ENCODE measurements around the gene CCKAR. TPM values are rescaled to one million over a fixed set of nuclear protein-coding genes. Genes with fewer than 3 reads are reported as not detected.

The CCKAR gene
- total and polyA plus RNA-seq, 2 of the 8 experiments (the other 6 are each of a cell fraction or from before 2014, with no cell fraction given): not detected

GRCh38 chr4:26464420-26465095 lies 25.7 kb downstream of the CCKAR start:
- H3K27me3 ChIP-seq (replicated peaks in 1 of 4; ENCODE audit: control insufficient read depth in 3 of 4, extremely low read depth in 1 of 4, insufficient read depth in 3 of 4, low read length in 3 of 4): no peaks in the 10 kb centered on the region
- H4K8ac ChIP-seq (ENCODE audit: extremely low read depth, insufficient read depth, low read length): no peak overlapping the region
- CTCF ChIA-PET (ENCODE audit: partially characterized antibody): interaction anchor here (0.5 to 3.6 kb wide), 3 partner anchors 12 to 257 kb away, joined by 3 to 18 read pairs (median 16); no protein-coding TSS in a partner anchor
- no peaks in the 10 kb centered on the region for H3K4me1 ChIP-seq (replicated peaks in 1 of 4; ENCODE audit: control insufficient read depth in 3 of 4, insufficient read depth in 4 of 4, low read length in 3 of 4)
- H3K14ac ChIP-seq (ENCODE audit: insufficient read length): no peak overlapping the region
- no peak overlapping the region for H3K56ac ChIP-seq (replicated peaks; ENCODE audit: insufficient read length, low read depth, low read length)
- no peaks in the 10 kb centered on the region for H3K79me1 ChIP-seq (ENCODE audit: low read depth, low read length)
- H3K79me2 ChIP-seq (ENCODE audit: control insufficient read depth in 1 of 2, insufficient read depth in 2 of 2, low read length in 2 of 2): no peaks in the 10 kb centered on the region
- H3K9ac ChIP-seq (replicated peaks in 1 of 4; ENCODE audit: extremely low read depth in 1 of 4, low read depth in 3 of 4, low read length in 3 of 4): no peak overlapping the region
- H2BK20ac ChIP-seq (ENCODE audit: low read length): no peak overlapping the region
- H4K5ac ChIP-seq (ENCODE audit: insufficient read length, low read depth, low read length): no peak overlapping the region
- H3K9me3 ChIP-seq (ENCODE audit: insufficient read depth in 2 of 2, low read depth in 1 of 2, low read length in 1 of 2): no peaks in the 10 kb centered on the region; a peak in 1 of 4 replicates
- H3K23me2 ChIP-seq (ENCODE audit: low read depth, low read length): no peaks in the 10 kb centered on the region
- no peak overlapping the region for H3K27ac ChIP-seq (ENCODE audit: low read depth, low read length)
- no peak for DNase-seq (ENCODE audit: low read depth in 1 of 2, low spot score in 2 of 2)
- WGBS, 2 experiments (ENCODE audit: extremely low coverage in 1 of 2, insufficient coverage in 1 of 2, insufficient read length in 1 of 2, insufficient replicate concordance in 2 of 2, low coverage in 1 of 2, low lambda C conversion rate in 2 of 2, missing lambda C conversion rate in 1 of 2): 91% methylated on average over 13 of the region's 14 CpGs; no CpG with 5 or more reads in 1 of the 2 experiments
- no peak overlapping the region for H2AK5ac ChIP-seq (ENCODE audit: low read depth, low read length)
- H3K23ac ChIP-seq (ENCODE audit: insufficient read length): no peak overlapping the region
- H3K36me3 ChIP-seq (ENCODE audit: control insufficient read depth in 2 of 4, insufficient read depth in 4 of 4, low read length in 3 of 4): no peaks in the 10 kb centered on the region
- H2BK15ac ChIP-seq (ENCODE audit: low read length): no peak overlapping the region
- H2AFZ ChIP-seq (ENCODE audit: low read length): no peak overlapping the region
- no peak overlapping the region for H2BK12ac ChIP-seq (ENCODE audit: low read depth, low read length)
- H3K4ac ChIP-seq (replicated peaks; ENCODE audit: insufficient read length, low read depth, low read length): no peak overlapping the region
- no peak overlapping the region for H2BK120ac ChIP-seq (replicated peaks; ENCODE audit: low read depth, low read length)
- FAIRE-seq: no peak
- no peak overlapping the region for H3K4me2 ChIP-seq (ENCODE audit: insufficient read depth in 1 of 2, low read depth in 2 of 2, low read length in 2 of 2)
- POLR2A ChIA-PET (ENCODE audit: partially characterized antibody): no interaction called here
- no peak overlapping the region for H3K4me3 ChIP-seq (ENCODE audit: extremely low read depth in 1 of 4, insufficient read depth in 2 of 4, low read depth in 3 of 4, low read length in 4 of 4)
- no peaks in the 10 kb centered on the region for H4K20me1 ChIP-seq (replicated peaks in 1 of 2; ENCODE audit: control insufficient read depth in 1 of 2, insufficient read depth in 2 of 2, low read length in 2 of 2)
- H3K18ac ChIP-seq (ENCODE audit: extremely low read depth, low read length): no peak overlapping the region
- H4K91ac ChIP-seq (replicated peaks; ENCODE audit: insufficient read length, low read length): no peak overlapping the region
- H2BK5ac ChIP-seq (ENCODE audit: low read depth, low read length): no peak overlapping the region
- TF ChIP-seq SIX5 (IDR thresholded peaks at IDR 0.05; ENCODE audit: low read depth, low read length): no peak
- TF ChIP-seq SUZ12 (IDR thresholded peaks at IDR 0.05; ENCODE audit: low read length): no peak
- no peak for TF ChIP-seq BRCA1 (IDR thresholded peaks at IDR 0.05; ENCODE audit: low read depth, low read length)
- TF ChIP-seq SRF (IDR thresholded peaks at IDR 0.05; ENCODE audit: low read depth, low read length): no peak
- no peak for TF ChIP-seq MAX (IDR thresholded peaks at IDR 0.05)
- TF ChIP-seq SIN3A (conservative IDR thresholded peaks at IDR 0.05 in 1 of 2, IDR thresholded peaks at IDR 0.05 in 1 of 2; ENCODE audit: low read depth in 1 of 2, low read length in 2 of 2): no peak
- no peak for TF ChIP-seq POLR2AphosphoS5 (IDR thresholded peaks at IDR 0.05; ENCODE audit: low read depth, low read length)
- TF ChIP-seq USF2 (IDR thresholded peaks at IDR 0.05; ENCODE audit: low read length): no peak
- TF ChIP-seq SP2 (IDR thresholded peaks at IDR 0.05; ENCODE audit: low read length): no peak
- TF ChIP-seq SIRT6 (IDR thresholded peaks at IDR 0.05; ENCODE audit: low read length): no peak
- no peak for TF ChIP-seq CBX5 (IDR thresholded peaks at IDR 0.05; ENCODE audit: low read depth, low read length)
- no peak for TF ChIP-seq BACH1 (IDR thresholded peaks at IDR 0.05; ENCODE audit: low read length)
